HEK293 (cell line): ENCODE data around the gene DLGAP4.

ENCODE experiments used
- CTCF ChIA-PET: fragments of 350-600 bp; formaldehyde crosslinking; extraction: SDS; loops from one replicate; lab custom pipeline; 2021; ENCODE audit warnings: antibody characterized with exemption; lab: Yijun Ruan, JAX
- POLR2A ChIA-PET: fragments of 300-600 bp; formaldehyde crosslinking; extraction: SDS; loops from one replicate; lab custom pipeline; 2020; ENCODE audit warnings: antibody characterized with exemption, inconsistent platforms; lab: Yijun Ruan, JAX
- H3K27ac ChIP-seq: fragments of 200-500 bp; sonication (Bioruptor generic); 2 replicates; pipeline ENCODE4 v1.5.1; 2014; ENCODE audit warnings: low read depth, low read length, control low read depth, inconsistent platforms; ENCODE audit errors: extremely low read depth
- H3K36me3 ChIP-seq, 2 experiments: fragments of 200-500 bp in 1 of 2; sonication (Bioruptor generic) in 1 of 2; 1 replicate in 1 of 2; 2 replicates in 1 of 2; pipeline ENCODE4 v1.5.1; 2014 to 2017; ENCODE audit warnings: inconsistent platforms in 2 of 2, low read length in 2 of 2; ENCODE audit not compliant: control insufficient read depth in 2 of 2, insufficient read depth in 1 of 2
- H3K4me1 ChIP-seq: fragments of 200-500 bp; sonication (Bioruptor generic); 2 replicates; pipeline ENCODE4 v1.5.1; 2014; ENCODE audit warnings: mild to moderate bottlenecking, low read length, inconsistent platforms; ENCODE audit not compliant: control insufficient read depth, insufficient read depth
- H3K4me3 ChIP-seq: 2 replicates; pipeline ENCODE4 v1.5.1; 2011; ENCODE audit warnings: low read depth, mild to moderate bottlenecking, control low read depth, low read length, moderate library complexity
- H3K9me3 ChIP-seq: fragments of 200-500 bp; sonication (Bioruptor generic); 2 replicates; pipeline ENCODE4 v1.5.1; 2014; ENCODE audit warnings: low read depth, low read length, inconsistent platforms; ENCODE audit not compliant: control insufficient read depth, insufficient read depth
- GLI2 ChIP-seq: fragments of 450-650 bp; formaldehyde crosslinking; IDR thresholded peaks from 2 replicates; pipeline ENCODE4; 2017; ENCODE audit warnings: missing biosample characterization, missing genetic modification characterization, low read depth, borderline replicate concordance
- SP3 ChIP-seq: fragments of 450-650 bp; formaldehyde crosslinking; IDR thresholded peaks from 2 replicates; pipeline ENCODE4 v1.5.1; 2016; ENCODE audit warnings: missing biosample characterization, missing genetic modification characterization
- ZBTB1 ChIP-seq: fragments of 450-650 bp; formaldehyde crosslinking; IDR thresholded peaks from 2 replicates; pipeline ENCODE4 v1.5.1; 2016; ENCODE audit warnings: missing biosample characterization, missing genetic modification characterization
- ZNF140 ChIP-seq: fragments of 450-650 bp; formaldehyde crosslinking; IDR thresholded peaks from 2 replicates; pipeline ENCODE4 v1.5.1; 2016; ENCODE audit warnings: missing biosample characterization, missing genetic modification characterization
- ZNF214 ChIP-seq: fragments of 450-650 bp; formaldehyde crosslinking; IDR thresholded peaks from 2 replicates; pipeline ENCODE4 v1.5.1; 2017; ENCODE audit warnings: missing biosample characterization, mild to moderate bottlenecking, missing genetic modification characterization, borderline replicate concordance
- ZNF221 ChIP-seq: fragments of 450-650 bp; formaldehyde crosslinking; IDR thresholded peaks from 2 replicates; pipeline ENCODE4 v1.5.1; 2017; ENCODE audit warnings: missing biosample characterization, missing genetic modification characterization, borderline replicate concordance
- ZNF292 ChIP-seq: fragments of 450-650 bp; formaldehyde crosslinking; IDR thresholded peaks from 2 replicates; pipeline ENCODE4 v1.5.1; 2016; ENCODE audit warnings: low read depth, missing biosample characterization, missing genetic modification characterization, borderline replicate concordance
- ZNF341 ChIP-seq: fragments of 450-650 bp; formaldehyde crosslinking; IDR thresholded peaks from 2 replicates; pipeline ENCODE4; 2016; ENCODE audit warnings: low read depth, missing biosample characterization, missing genetic modification characterization
- ZNF354C ChIP-seq: fragments of 450-650 bp; formaldehyde crosslinking; IDR thresholded peaks from 2 replicates; pipeline ENCODE4 v1.5.1; 2016; ENCODE audit warnings: missing biosample characterization, missing genetic modification characterization, low read depth, borderline replicate concordance
- ZNF510 ChIP-seq: fragments of 450-650 bp; formaldehyde crosslinking; IDR thresholded peaks from 2 replicates; pipeline ENCODE4 v1.5.1; 2018; ENCODE audit warnings: mild to moderate bottlenecking, missing genetic modification characterization, missing biosample characterization; ENCODE audit not compliant: insufficient replicate concordance
- ZNF514 ChIP-seq: fragments of 450-650 bp; formaldehyde crosslinking; IDR thresholded peaks from 2 replicates; pipeline ENCODE4 v1.5.1; 2016; ENCODE audit warnings: missing biosample characterization, missing genetic modification characterization
- ZNF660 ChIP-seq: fragments of 450-650 bp; IDR thresholded peaks from 2 replicates; pipeline ENCODE4 v1.5.1; 2018; ENCODE audit warnings: missing biosample characterization, mild to moderate bottlenecking, missing genetic modification characterization
- ZNF664 ChIP-seq: fragments of 450-650 bp; formaldehyde crosslinking; IDR thresholded peaks from 2 replicates; pipeline ENCODE4 v1.5.1; 2016; ENCODE audit warnings: missing biosample characterization, missing genetic modification characterization
- ZNF768 ChIP-seq: fragments of 450-650 bp; formaldehyde crosslinking; IDR thresholded peaks from 2 replicates; pipeline ENCODE4 v1.5.1; 2018; ENCODE audit warnings: missing biosample characterization, mild to moderate bottlenecking, missing genetic modification characterization
- TF ChIP-seq, protein P1 (sequence below): fragments of 450-650 bp; formaldehyde crosslinking; IDR thresholded peaks from 2 replicates; pipeline ENCODE4 v1.5.1; 2016; ENCODE audit warnings: missing biosample characterization, missing genetic modification characterization
- TF ChIP-seq, protein P2 (sequence below): fragments of 450-650 bp; formaldehyde crosslinking; IDR thresholded peaks from 2 replicates; pipeline ENCODE4 v1.5.1; 2016; ENCODE audit warnings: missing biosample characterization, missing genetic modification characterization
- TF ChIP-seq, protein P3 (sequence below): fragments of 450-650 bp; formaldehyde crosslinking; IDR thresholded peaks from 2 replicates; pipeline ENCODE4 v1.5.1; 2017; ENCODE audit warnings: missing biosample characterization, missing genetic modification characterization

Gene DLGAP4

DNA sequence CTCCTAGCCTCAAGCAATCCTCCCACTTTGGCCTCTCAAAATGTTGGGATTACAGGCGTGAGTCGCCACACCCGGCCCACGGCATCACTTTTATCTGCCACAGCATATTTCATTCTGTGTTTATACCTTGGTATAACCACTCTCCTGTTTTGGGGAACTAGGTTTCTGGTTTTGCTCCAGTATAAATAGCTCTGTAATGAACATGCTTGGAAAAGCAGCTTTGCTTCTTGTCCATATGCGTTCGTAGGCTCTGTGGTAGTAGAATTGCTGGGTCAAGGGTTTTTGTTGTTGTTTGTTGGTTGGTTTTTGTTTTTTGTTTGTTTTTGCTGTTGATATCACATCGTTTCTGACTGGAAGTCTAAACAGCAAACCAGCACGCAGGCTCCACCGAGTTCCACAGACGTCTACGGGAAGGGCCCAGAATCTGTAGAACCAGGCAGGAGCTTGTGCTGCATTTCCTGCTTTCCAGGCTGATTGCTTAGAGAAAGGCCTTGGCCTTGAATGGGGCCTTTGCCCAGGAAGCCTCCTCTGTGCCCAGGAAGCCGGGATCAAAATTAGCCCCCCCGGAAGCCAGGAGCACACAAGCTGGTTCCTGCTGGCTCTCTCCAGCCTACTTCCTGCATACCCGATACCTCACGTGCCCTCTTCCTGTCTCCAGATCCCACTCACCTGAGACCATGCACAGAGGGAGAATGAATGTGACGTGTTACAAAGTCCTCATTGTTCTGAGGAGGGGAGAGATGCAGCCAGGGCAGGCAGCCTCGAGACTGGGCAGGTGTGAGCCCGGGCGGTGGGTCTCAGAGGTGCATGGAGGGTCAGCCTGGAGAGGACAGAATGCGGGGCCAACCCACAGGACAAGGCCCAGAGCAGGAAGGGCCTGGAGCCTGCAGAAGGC, 35.1 kb upstream of the DLGAP4 start (continued):
- TF ChIP-seq, protein P1, sequence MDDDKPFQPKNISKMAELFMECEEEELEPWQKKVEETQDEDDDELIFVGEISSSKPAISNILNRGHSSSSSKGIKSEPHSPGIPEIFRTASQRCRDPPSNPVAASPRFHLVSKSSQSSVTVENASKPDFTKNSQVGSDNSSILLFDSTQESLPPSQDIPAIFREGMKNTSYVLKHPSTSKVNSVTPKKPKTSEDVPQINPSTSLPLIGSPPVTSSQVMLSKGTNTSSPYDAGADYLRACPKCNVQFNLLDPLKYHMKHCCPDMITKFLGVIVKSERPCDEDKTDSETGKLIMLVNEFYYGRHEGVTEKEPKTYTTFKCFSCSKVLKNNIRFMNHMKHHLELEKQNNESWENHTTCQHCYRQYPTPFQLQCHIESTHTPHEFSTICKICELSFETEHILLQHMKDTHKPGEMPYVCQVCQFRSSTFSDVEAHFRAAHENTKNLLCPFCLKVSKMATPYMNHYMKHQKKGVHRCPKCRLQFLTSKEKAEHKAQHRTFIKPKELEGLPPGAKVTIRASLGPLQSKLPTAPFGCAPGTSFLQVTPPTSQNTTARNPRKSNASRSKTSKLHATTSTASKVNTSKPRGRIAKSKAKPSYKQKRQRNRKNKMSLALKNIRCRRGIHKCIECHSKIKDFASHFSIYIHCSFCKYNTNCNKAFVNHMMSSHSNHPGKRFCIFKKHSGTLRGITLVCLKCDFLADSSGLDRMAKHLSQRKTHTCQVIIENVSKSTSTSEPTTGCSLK, result no peak
- TF ChIP-seq ZNF341 (tag by site-specific recombination) (no peak), ZNF660 (tag by site-specific recombination) (no peak), ZNF510 (tag by site-specific recombination) (no peak)

DNA sequence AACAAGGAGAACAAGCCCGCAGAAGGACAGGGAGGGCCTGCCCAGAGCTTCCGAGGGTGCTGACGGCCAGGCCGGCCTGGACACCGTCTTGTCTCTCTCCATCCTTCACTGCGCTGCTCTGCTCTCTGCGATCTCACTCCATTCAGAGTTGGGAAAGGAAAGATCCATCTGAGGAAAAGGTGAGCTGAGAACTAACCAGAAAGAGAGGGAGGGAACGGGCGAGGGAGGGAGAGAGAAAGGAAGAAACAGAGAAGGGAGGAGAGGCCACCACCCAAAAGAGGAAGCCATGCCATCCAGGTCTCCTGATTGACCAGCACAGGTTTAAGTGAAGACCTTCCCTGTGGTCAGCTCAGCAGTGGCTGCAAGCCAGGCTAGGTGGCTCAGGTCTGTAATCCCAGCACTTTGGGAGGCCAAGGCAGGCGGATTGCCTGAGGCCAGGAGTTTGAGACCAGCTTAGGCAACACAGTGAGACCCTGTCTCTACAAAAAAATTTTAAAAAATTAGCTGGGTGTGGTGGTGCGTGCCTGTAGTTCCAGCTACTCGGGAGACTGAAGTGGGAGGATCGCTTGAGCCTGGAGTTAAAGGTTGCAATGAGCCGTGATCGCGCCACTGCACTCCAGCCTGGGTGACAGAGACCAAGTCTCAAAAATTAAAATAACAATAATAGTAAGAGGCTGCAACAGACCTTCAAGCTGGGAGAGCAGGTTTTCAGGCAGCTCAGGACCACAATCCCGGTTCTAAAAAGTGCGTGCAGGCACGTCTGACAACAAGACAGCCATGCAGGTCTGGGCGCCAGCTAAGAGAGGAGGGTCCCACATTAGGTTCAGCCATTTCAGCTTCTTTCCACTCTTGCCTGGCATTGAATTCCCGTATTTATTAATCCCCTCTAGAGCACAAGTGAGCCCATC, 34.2 kb upstream of the DLGAP4 start:
- Histone ChIP-seq H3K4me3 (no peak overlapping the region), H3K36me3 (no peaks in the 10 kb centered on the region), H3K27ac (no peak overlapping the region), H3K9me3 (no peaks in the 10 kb centered on the region), H3K4me1 (no peaks in the 10 kb centered on the region)
- TF ChIP-seq SP3 (tag by site-specific recombination) (no peak), ZNF664 (no peak), ZNF140 (tag by site-specific recombination) (no peak), ZNF354C (tag by site-specific recombination) (no peak), ZNF214 (tag by site-specific recombination) (no peak), ZNF292 (tag by site-specific recombination) (no peak), ZNF514 (tag by site-specific recombination) (no peak), ZNF221 (tag by site-specific recombination) (no peak), GLI2 (tag by site-specific recombination) (no peak), ZNF768 (tag by site-specific recombination) (no peak), ZBTB1 (tag by site-specific recombination) (no peak)
- TF ChIP-seq, protein P2, sequence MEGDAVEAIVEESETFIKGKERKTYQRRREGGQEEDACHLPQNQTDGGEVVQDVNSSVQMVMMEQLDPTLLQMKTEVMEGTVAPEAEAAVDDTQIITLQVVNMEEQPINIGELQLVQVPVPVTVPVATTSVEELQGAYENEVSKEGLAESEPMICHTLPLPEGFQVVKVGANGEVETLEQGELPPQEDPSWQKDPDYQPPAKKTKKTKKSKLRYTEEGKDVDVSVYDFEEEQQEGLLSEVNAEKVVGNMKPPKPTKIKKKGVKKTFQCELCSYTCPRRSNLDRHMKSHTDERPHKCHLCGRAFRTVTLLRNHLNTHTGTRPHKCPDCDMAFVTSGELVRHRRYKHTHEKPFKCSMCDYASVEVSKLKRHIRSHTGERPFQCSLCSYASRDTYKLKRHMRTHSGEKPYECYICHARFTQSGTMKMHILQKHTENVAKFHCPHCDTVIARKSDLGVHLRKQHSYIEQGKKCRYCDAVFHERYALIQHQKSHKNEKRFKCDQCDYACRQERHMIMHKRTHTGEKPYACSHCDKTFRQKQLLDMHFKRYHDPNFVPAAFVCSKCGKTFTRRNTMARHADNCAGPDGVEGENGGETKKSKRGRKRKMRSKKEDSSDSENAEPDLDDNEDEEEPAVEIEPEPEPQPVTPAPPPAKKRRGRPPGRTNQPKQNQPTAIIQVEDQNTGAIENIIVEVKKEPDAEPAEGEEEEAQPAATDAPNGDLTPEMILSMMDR (tag by site-specific recombination), result no peak
- TF ChIP-seq, protein P1, result no peak
- TF ChIP-seq, protein P3, sequence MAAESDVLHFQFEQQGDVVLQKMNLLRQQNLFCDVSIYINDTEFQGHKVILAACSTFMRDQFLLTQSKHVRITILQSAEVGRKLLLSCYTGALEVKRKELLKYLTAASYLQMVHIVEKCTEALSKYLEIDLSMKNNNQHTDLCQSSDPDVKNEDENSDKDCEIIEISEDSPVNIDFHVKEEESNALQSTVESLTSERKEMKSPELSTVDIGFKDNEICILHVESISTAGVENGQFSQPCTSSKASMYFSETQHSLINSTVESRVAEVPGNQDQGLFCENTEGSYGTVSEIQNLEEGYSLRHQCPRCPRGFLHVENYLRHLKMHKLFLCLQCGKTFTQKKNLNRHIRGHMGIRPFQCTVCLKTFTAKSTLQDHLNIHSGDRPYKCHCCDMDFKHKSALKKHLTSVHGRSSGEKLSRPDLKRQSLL (tag by site-specific recombination), result no peak
- POLR2A ChIA-PET, result interaction anchor here (0.6 kb wide), 1 partner anchor 205 kb away, joined by 6 read pairs; no protein-coding TSS in a partner anchor
- CTCF ChIA-PET, result interaction anchor here (0.6 to 2.0 kb wide), 5 partner anchors 14 to 1117 kb away, joined by 3 to 8 read pairs (median 4); no protein-coding TSS in a partner anchor
